Heart right ventricle (tissue), 16 donors: ENCODE measurements around the gene ZNF836. TPM values are rescaled to one million over a fixed set of nuclear protein-coding genes. Genes with fewer than 3 reads are reported as not detected.

Experiments used
- ATAC-seq, 8 donors: fragments of 200-7000 bp; cut with Tn5 transposase; one replicate each; pipeline ENCODE4 v1.9.1; 2020; ENCODE audit warnings: mild to moderate bottlenecking in 8 of 8, moderate library complexity in 8 of 8, moderate number of reproducible peaks in 1 of 8
- DNase-seq, 2 donors: peaks; one replicate each; pipeline ENCODE4 v3.0.0-alpha.2; 2020
- H3K27ac ChIP-seq, 10 donors: fragments of 200-600 bp; sonication (generic) in 2 of 10; one replicate each; pipeline versions ENCODE4 v1.5.0 to v1.8.0; 2020 to 2022; ENCODE audit warnings: mild to moderate bottlenecking in 3 of 10
- H3K27me3 ChIP-seq, 7 donors: fragments of 200-600 bp; one replicate each; pipeline ENCODE4 v1.8.0; 2021 to 2022; ENCODE audit warnings: mild to moderate bottlenecking in 2 of 7
- H3K36me3 ChIP-seq, 9 donors: fragments of 200-600 bp; sonication (generic) in 1 of 9; one replicate each; pipeline versions ENCODE4 v1.5.0 to v1.8.0; 2020 to 2022; ENCODE audit warnings: mild to moderate bottlenecking in 2 of 9
- H3K4me1 ChIP-seq, 9 donors: fragments of 200-600 bp; sonication (generic) in 1 of 9; one replicate each; pipeline versions ENCODE4 v1.5.0 to v1.8.0; 2020 to 2022; ENCODE audit warnings: mild to moderate bottlenecking in 4 of 9
- H3K4me3 ChIP-seq, 10 donors: fragments of 200-600 bp; sonication (generic) in 2 of 10; one replicate each; pipeline versions ENCODE4 v1.5.0 to v1.8.0; 2020 to 2022; ENCODE audit warnings: mild to moderate bottlenecking in 7 of 10, moderate library complexity in 2 of 10
- H3K9me3 ChIP-seq, 11 donors: fragments of 200-600 bp in 10 of 11; sonication (generic) in 2 of 11; one replicate each; pipeline versions ENCODE4 v1.5.0 to v1.8.0; 2013 to 2022; ENCODE audit warnings: mild to moderate bottlenecking in 2 of 11, control low read depth in 1 of 11, moderate library complexity in 1 of 11
- WGBS, 2 donors: extraction: QIAGEN DNeasy Blood & Tissue Kit; methylation state at CpG; one replicate each; pipeline ENCODE4 v1.1.7; 2013; ENCODE audit warnings: inconsistent platforms in 1 of 2; 5-methylcytosine and 5-hydroxymethylcytosine counted together
- intact Hi-C, 10 donors: fragments of 100-400 bp; cut with DNase I; formaldehyde crosslinking; loops; one replicate each; pipeline versions ENCODE4 v1.11.1 to v1.14.2; 2022
- polyA plus RNA-seq, 2 donors: library from polyadenylated mRNA; stranded (reverse); fragments of 200-250 nt; gene quantifications; one replicate each; pipeline ENCODE4 v1.2.3, GENCODE V29; 2013
- total RNA-seq, 10 donors: library from RNA; stranded (reverse); fragmentation: NEBNext Ultra II Directional in 3 of 10; extraction: Animal tissue kit (Norgen Biotek cat#: 25700) in 3 of 10; gene quantifications; one replicate each; pipeline versions ENCODE4 v1.2.1 to v1.2.4, GENCODE V29; 2021 to 2023
- TF ChIP-seq, protein P1 (sequence below), 9 donors: fragments of 200-600 bp; sonication (generic) in 2 of 9; IDR thresholded peaks; one replicate each; pipeline versions ENCODE4 v1.5.0 to v1.8.0; 2021 to 2022; ENCODE audit warnings: antibody characterized with exemption in 9 of 9, mild to moderate bottlenecking in 5 of 9, moderate library complexity in 1 of 9
- donor health status: Arrhythmogenic right ventricular cardiomyopathy.
- donor health status: ischemic (EF 13 %, LVEDD 7.1; RV severe dilation, severe dysfunction).
- donor health status: healthy with polysubstance abuse.
- donor health status: DM: no; HTN: yes; CAD: no.
- donor health status: DM: no; HTN: no; CAD: no.
- donor health status: ischemic (EF 25% LVEDD 6.9; RV normal size, moderate dysfunction).
- donor health status: ischemic (EF 25% LVEDD 5.7; RV mildly dilated, moderate dysfunction).
- donor health status: healthy.
- donor health status: DM: yes; HTN: yes; CAD: no.
- donor health status: Ischemic cardiomyopathy.
- donor health status: ischemic (EF 35%, LVEDD 5.7; RV mildly dilated, moderate dysfunction).
- donor health status: nonischemic (EF 11% LVEDD 7.7; RV severe dilation, severe dysfunction).
- donor health status: DM: yes; HTN: yes; CAD: no.
- donor health status: PGD.
- donor health status: ischemic (EF 29% LVEDD 5.4; RV normal size, mild dysfunction).
- donor health status: nonischemic (EF 23%, LVEDD 6.1; RV moderate dilation, normal function).

The ZNF836 gene
- total and polyA plus RNA-seq, 12 donors = 2.3 to 10.6 (median 6.8) TPM

DNA sequence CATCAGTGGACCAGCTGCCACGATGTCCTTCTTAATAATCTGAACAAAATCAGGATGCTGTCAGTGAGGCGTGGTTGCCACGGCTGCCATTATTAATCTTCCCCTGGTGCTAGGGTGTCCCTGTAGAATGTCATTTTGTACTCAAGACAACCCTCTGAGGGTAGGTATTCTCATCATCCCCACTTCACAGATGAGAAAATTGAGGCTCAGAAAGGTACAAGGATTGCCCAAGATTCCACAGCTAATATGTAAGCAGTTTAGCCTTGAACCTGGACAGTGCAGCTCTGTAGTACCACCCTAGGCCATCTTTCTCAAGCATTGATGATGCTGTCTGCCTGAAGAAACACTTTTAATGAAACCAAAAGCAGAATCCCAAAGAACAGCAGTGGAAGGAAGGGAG lies 26.5 kb upstream of the ZNF836 start:
- Histone ChIP-seq H3K4me1 (peaks cover 20 to 100% (median 82%) of the 10 kb centered on the region in 9 donors), H3K4me3 (no peak overlapping the region), H3K27me3 (no peaks in the 10 kb centered on the region), H3K27ac (peak overlapping the region in 8 of 10 donors; percentile 31 to 98 (median 82)), H3K9me3 (no peaks in the 10 kb centered on the region), H3K36me3 (peaks cover 0 to 95% (median 13%) of the 10 kb centered on the region in 9 donors)
- no peak for DNase-seq
- WGBS, 2 donors = 88 to 92% methylated on average over 3 of the region's 3 CpGs
- ATAC-seq = no peak
- intact Hi-C loops = loop anchor here in 1 of 10 donors (10.0 kb wide), 1 partner anchor 63 kb away; the partner anchor contains the start of gene ZNF616
- TF ChIP-seq, protein P1, sequence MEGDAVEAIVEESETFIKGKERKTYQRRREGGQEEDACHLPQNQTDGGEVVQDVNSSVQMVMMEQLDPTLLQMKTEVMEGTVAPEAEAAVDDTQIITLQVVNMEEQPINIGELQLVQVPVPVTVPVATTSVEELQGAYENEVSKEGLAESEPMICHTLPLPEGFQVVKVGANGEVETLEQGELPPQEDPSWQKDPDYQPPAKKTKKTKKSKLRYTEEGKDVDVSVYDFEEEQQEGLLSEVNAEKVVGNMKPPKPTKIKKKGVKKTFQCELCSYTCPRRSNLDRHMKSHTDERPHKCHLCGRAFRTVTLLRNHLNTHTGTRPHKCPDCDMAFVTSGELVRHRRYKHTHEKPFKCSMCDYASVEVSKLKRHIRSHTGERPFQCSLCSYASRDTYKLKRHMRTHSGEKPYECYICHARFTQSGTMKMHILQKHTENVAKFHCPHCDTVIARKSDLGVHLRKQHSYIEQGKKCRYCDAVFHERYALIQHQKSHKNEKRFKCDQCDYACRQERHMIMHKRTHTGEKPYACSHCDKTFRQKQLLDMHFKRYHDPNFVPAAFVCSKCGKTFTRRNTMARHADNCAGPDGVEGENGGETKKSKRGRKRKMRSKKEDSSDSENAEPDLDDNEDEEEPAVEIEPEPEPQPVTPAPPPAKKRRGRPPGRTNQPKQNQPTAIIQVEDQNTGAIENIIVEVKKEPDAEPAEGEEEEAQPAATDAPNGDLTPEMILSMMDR (IDR thresholded peaks at IDR 0.05) = no peak

DNA sequence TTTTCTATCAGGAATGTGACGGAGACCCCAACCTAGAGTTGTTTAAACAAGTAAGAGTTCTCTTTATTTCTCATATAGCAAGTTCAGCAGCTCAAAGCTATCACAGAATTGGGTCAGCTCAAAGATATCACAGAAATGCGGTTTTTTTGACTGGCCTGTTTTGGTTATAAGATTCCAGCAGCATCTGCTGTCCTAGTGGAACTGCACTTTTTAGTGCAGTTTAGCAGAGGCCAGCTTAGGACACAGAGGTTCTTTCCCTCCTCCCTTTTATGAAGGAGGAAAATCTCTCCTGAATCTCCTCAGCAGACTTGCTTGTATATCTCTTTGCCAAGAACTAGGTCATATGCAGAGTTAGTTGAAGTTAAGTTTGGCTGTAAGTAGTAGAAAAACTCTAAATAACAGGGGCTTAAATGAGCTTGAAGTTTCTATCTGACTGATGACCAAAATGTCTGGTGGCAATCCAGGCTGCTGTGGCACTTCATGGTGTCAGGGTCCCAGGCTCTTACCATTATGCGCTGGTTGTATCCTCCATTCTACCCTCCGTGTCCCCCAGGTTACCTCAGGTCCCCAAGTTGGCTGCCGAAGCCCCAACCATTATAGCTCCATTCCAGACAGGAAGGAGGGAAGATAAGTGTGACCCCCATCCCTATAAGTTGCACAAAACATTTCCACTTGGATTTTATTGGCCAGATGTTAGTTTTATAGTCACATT lies 25.0 kb upstream of the ZNF836 start:
- WGBS, 2 donors = 89 to 93% methylated on average over 5 of the region's 5 CpGs
- DNase-seq = no peak
- H3K27ac ChIP-seq = peak overlapping the region in 3 of 10 donors; percentile 46 to 98 (median 52)
- peaks cover 0 to 86% (median 5%) of the 10 kb centered on the region in 9 donors for H3K36me3 ChIP-seq
- TF ChIP-seq, protein P1 (IDR thresholded peaks at IDR 0.05) = no peak
- H3K9me3 ChIP-seq = no peaks in the 10 kb centered on the region
- H3K27me3 ChIP-seq = no peaks in the 10 kb centered on the region
- H3K4me3 ChIP-seq = no peak overlapping the region
- ATAC-seq = no peak
- peaks cover 32 to 100% (median 96%) of the 10 kb centered on the region in 9 donors for H3K4me1 ChIP-seq
- intact Hi-C loops = loop anchor here in 1 of 10 donors (10.0 kb wide), 1 partner anchor 62 kb away; the partner anchor contains the start of gene ZNF616

DNA sequence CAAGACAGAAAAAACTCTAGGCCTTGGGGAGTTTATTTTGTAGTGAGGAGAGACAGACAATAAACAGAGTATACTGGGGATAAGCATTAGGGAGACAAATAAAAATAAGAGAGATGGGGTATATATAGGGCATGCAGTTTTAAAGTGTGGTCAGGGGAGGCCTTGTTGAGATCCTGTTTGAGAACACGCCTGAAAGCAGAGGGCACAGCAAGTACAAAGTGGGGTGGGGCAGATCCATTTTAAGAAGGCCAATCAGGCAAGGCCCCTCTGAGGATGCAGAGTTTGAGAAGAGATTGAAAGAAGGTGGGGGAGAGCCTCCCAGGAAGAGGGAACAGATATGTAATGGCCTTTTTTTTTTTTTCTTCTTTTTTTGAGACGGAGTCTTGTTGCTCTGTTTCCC lies 20.5 kb upstream of the ZNF836 start:
- peaks cover 26 to 74% (median 65%) of the 10 kb centered on the region in 9 donors for H3K4me1 ChIP-seq
- TF ChIP-seq, protein P1 (IDR thresholded peaks at IDR 0.05) = no peak
- peak in 1 of 8 donors; percentile 5 for ATAC-seq
- H3K4me3 ChIP-seq = peak overlapping the region in 8 of 10 donors; percentile 73 to 98 (median 86)
- 29 to 34% methylated on average over 2 of the region's 2 CpGs for WGBS, 2 donors
- intact Hi-C loops = loop anchor here in 4 of 10 donors (5.0 to 10.0 kb wide), 4 partner anchors 40 to 57 kb away; partner anchors contain the start of gene ZNF616 (in 2 of the 4)
- no peaks in the 10 kb centered on the region for H3K9me3 ChIP-seq
- peak in 1 of 2 donors; percentile 38 for DNase-seq
- H3K36me3 ChIP-seq = peaks cover 0 to 47% (median 5%) of the 10 kb centered on the region in 9 donors
- H3K27me3 ChIP-seq = no peaks in the 10 kb centered on the region
- H3K27ac ChIP-seq = peak overlapping the region; percentile 98 to 100 (median 99)

DNA sequence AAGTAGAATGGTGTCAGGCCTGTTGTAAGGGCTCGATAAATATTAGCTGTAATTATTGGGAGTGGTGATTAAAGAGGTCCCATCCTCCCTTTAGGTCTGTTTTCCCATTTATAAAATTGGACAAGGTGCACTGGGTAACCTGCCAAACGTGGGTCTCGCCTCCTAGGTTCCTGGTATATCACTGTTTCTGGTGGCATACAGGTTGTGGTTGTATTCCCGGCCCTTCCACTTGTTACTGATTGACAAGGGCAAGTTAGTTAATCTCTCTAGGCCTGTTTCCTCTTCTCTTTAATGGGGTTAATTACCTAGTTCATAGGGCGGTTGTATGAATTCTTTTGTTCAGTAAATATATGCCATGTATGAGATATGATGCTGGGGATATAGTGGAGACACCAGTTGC lies 20.0 kb upstream of the ZNF836 start:
- Histone ChIP-seq H3K4me1 (peaks cover 26 to 68% (median 62%) of the 10 kb centered on the region in 9 donors), H3K4me3 (peak overlapping the region; percentile 73 to 98 (median 87)), H3K36me3 (peaks cover 0 to 41% (median 5%) of the 10 kb centered on the region in 9 donors), H3K27me3 (no peaks in the 10 kb centered on the region), H3K27ac (peak overlapping the region; percentile 98 to 100 (median 99)), H3K9me3 (no peaks in the 10 kb centered on the region)
- DNase-seq (no peak), ATAC-seq (no peak)
- intact Hi-C loops = loop anchor here in 4 of 10 donors (5.0 to 10.0 kb wide), 4 partner anchors 41 to 57 kb away; partner anchors contain the start of gene ZNF616 (in 2 of the 4)
- 48 to 49% methylated on average over 5 of the region's 5 CpGs for WGBS, 2 donors
- TF ChIP-seq, protein P1 (IDR thresholded peaks at IDR 0.05) = no peak
